OCI-LY1 (cell line): ENCODE measurements around the gene RABGAP1L.

Source experiments
- CTCF ChIP-seq: fragments of 200-600 bp; sonication (generic), shearing (Covaris generic); IDR thresholded peaks from 2 replicates; pipeline ENCODE4 v1.5.1; 2017; ENCODE audit warnings: mild to moderate bottlenecking, antibody characterized with exemption, low read length, moderate library complexity, mixed read lengths
- EZH2 ChIP-seq: fragments of 200-600 bp; sonication (generic), shearing (Covaris generic); IDR thresholded peaks from 2 replicates; pipeline ENCODE4 v1.8.0; 2017; ENCODE audit warnings: borderline replicate concordance, mixed run types, mild to moderate bottlenecking, antibody characterized with exemption, low read length, moderate library complexity, mixed read lengths

GRCh38 chr1:174935961-174936727, 776.8 kb downstream of the RABGAP1L start:
- TF ChIP-seq CTCF (no peak), EZH2 (no peak)
